Tibial nerve (tissue), 3 donors: ENCODE results near the gene RTL3.

Source experiments
- CTCF ChIP-seq, 5 experiments: fragments of 200-600 bp in 3 of 5; fragments of 450-650 bp in 2 of 5; sonication (generic) in 3 of 5; IDR thresholded peaks; one replicate each; pipeline ENCODE4 v1.5.1; 2016 to 2019; ENCODE audit warnings: antibody characterized with exemption in 5 of 5, mild to moderate bottlenecking in 3 of 5, moderate library complexity in 2 of 5
- POLR2A ChIP-seq, 2 donors: fragments of 450-650 bp; IDR thresholded peaks; one replicate each; pipeline ENCODE4 v1.6.1; 2017; ENCODE audit warnings: antibody characterized with exemption in 2 of 2, mild to moderate bottlenecking in 2 of 2, moderate library complexity in 2 of 2

GRCh38 chrX:78693536-78693935, 34.4 kb upstream of the RTL3 start:
- TF ChIP-seq CTCF (IDR thresholded peaks at IDR 0.05), result no peak
- no peak for TF ChIP-seq POLR2A (IDR thresholded peaks at IDR 0.05)
